GM18873 (cell line): Measurements from ENCODE around the gene ANKRD24.
"Not testable (repeated sequence)": the region's sequence is repeated elsewhere in the genome, so short reads cannot be mapped to it uniquely, and the experiment has no call there.

Experiments used
- ATAC-seq: cut with Tn5 transposase; IDR thresholded peaks from one replicate; pipeline ENCODE4 v1.9.1; 2021; ENCODE audit warnings: mild to moderate bottlenecking, moderate library complexity, moderate number of reproducible peaks; ENCODE audit not compliant: unreplicated experiment, low FRiP score

Gene ANKRD24

DNA sequence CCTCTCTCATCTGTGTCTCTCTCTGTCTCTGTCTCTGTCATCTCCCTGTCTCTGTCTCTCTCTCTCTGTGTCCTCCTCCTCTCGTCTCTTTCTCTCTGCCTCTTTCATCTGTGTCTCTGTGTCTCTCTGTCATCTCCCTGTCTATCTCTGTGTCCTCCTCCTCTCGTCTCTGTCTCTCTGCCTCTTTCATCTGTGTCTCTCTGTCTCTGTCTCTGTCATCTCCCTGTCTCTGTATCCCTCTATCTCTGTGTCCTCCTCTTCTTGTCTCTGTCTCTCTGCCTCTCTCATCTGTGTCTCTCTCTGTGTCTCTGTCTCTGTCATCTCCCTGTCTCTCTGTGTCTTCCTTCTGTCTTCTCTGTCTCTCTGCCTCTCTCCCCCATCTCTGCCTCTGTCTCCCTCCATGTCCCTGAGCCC is 46.3 kb downstream of the ANKRD24 start:
- ATAC-seq = no peak

DNA sequence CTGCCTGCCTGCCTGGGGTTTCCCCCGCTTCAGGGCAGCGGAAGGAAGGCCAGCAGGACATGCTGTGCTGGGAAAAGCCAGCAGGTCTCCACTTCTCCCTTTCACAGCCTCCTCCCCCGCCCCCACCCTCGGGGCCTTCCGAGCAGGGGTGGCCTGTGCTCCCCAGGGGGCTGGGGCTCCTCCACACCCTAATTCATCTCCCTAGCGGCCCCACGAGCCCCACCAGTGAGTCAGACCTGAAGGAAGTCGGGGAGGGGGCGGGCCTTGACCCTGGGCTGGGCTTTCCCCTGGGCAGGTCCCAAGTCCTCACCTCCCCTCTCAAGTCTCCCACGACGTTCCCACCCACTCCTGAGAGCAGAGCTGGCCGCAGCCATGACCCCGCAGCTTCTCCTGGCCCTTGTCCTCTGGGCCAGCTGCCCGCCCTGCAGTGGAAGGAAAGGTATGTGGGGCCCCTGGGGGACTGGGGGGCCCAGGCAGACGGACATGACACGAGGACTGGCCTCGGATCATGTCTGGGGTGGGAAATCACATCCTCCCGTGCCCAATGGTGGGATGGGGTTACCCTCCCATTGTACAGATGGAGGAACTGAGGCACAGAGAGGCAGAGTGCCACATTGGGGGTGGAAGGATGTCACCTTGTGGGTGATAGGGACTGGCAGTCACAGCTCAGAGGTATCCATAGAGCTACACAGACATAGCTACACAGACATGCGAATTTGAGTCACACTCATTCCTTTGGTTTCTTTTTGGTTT is 46.9 kb downstream of the ANKRD24 start, which contains the start of gene EBI3:
Gene EBI3 (plus strand): TSS at position 345 of the 753 bp plus-strand sequence. CDS start 28 bp downstream, at position 373.
- peak; percentile 51 for ATAC-seq

DNA sequence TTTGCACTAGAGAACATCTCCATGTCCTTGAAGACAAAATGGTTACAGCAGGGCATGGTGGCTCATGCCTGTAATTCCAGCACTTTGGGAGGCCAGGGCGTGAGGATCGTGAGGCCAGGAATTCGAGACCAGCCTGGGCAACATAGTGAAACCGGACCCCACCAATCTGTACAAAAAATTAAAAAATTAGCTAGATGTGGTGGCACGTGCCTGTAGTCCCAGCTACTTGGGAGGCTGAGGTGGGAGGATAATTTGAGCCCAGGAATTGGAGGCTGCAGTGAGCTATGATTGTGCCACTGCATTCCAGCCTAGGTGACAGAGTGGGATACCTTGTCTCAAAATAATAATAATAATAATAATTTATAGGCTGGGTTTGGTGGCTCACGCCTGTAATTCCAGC is 47.7 kb downstream of the ANKRD24 start:
- ATAC-seq = not testable (repeated sequence)

DNA sequence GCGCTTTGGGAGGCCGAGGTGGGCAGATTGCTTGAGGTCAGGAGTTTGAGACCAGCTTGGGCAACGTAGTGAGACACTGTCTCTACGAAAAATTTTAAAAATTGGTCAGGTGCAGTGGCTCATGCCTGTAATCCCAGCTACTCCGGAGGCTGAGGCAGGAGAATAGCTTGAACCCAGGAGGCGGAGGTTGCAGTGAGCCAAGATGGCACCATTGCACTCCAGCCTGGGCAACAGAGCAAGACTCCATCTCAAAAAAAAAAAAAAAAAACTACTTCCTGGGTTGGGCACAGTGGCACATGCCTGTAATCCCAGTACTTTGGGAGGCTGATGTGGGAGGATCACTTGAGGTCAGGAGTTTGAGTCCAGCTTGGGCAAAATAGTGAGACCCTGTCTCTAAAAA is 49.0 kb downstream of the ANKRD24 start:
- not testable (repeated sequence) for ATAC-seq

DNA sequence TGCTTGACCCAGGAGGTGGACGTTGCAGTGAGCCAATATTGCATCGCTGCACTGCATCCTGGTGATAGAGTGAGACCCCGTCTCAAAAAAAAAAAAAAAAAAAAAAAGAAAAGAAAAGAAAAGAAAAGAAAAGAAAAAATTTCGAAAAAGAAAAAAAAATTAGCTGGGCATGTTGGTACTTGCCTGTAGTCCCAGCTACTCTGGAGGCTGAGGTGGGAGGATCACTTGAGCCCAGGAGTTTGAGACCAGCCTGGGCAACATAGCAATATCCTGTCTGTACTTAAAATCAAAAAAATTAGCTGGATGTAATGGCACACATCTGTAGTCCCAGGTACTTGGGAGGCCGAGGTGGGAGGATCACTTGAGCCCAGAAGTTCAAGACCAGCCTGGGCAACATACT is 49.6 kb downstream of the ANKRD24 start:
- ATAC-seq = not testable (repeated sequence)

DNA sequence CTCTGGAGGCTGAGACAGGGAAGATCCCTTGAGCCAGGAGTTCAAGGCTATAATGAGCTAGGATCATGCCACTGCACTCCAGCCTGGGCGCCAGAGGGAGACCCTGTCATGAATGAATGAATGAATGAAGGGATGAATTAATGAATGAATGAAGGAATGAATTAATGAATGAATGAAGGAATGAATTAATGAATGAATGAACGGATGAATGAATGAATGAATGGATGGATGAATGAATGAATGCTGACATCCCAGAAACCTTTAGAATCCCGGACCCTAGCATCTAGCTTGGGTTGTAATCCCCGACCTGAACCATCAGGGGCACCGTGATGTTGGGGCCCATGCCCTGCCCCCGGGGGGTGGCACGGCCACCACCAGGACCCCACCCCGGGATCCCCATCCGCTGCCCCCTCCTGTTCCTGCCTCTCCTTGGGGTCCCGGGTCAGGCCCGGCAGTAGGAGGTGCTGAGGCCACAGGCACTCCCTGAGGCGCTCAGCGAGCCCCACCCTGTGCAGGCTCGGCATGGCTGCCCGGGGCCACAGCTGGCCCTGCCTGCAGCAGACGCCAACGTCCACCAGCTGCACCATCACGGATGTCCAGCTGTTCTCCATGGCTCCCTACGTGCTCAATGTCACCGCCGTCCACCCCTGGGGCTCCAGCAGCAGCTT is 50.3 kb downstream of the ANKRD24 start:
- ATAC-seq = no peak

DNA sequence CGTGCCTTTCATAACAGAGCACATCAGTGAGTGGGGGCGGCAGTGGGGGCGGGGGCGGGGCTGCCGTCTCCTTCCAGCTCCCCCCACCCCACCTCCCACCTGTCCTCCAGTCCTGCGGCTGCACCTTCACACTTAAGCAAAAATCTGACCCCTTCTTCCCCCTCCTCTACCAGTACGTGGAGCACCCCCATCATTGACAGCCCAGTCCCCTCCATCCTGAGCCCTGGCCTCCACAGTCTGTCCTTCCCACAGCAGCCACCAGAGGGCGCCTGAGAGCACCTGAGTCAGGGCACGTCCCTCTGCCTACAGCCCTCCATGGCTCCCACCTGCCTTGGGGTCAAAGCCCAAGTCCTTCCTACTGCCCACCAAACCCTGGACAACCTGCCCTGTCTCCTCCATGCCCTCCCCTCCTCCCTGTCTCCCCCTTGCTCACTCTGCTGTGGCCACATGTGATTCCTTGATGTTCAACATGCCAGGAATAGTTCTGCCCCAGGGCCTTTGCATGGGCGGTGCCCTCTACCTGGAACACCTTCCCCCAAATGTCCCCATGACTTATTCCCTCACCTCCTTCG is 50.9 kb downstream of the ANKRD24 start:
- no peak for ATAC-seq

DNA sequence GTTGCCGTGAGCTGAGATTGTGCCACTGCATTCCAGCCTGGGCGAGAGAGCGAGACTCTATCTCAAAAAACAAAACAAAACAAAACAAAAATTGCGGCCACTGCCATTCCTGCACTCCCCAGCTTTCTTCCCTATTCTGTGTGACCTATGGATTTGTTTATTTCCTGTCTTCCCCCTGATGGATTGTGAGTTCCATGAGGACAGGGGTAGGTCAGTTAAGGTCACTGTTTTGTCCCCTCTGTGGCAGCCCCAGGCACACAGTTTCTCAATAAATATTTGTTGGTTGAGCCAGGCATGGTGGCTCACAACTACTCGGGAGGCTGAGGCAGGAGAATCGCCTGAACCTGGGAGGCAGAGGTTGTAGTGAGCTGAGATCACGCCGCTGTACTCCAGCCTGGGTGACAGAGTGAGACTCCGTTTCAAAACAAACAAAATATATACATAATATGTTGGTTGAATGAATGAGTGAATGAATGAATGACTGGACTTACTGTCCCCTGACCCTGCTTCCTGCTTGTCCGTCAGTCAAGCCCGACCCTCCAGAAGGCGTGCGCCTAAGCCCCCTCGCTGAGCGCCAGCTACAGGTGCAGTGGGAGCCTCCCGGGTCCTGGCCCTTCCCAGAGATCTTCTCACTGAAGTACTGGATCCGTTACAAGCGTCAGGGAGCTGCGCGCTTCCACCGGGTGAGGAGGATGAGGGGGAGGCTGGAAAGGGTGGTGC is 51.8 kb downstream of the ANKRD24 start:
- ATAC-seq = no peak

DNA sequence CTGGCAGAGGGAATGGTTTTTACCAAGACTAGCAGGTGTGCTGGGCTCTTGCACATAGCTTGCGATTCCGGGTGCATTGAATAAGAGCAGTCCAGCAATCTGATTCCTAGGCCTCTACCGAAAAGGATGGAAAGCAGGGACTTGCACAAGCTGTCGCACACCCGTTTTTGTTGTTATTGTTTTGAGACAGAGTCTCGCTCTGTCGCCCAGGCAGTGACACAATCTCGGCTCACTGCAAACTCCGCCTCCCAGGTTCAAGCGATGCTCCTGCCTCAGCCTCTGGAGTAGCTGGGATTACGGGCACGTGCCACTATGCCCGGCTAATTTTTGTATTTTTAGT is 52.3 kb downstream of the ANKRD24 start:
- ATAC-seq = no peak

DNA sequence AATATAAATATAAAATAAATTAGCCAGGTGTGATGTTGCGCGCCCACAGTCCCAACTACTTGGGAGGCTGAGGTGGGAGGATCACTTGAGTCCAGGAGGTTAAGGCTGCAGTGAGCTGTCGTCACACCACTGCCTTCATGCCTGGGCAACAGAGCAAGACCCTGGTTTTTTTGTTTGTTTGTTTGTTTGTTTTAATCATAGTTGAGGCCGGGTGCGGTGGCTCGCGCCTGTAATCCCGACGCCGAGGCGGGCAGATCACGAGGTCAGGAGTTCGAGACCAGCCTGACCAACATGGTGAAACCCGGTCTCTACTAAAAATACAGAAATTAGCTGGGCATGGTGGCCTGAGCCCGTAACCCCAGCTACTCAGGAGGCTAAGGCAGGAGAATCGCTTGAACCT is 55.0 kb downstream of the ANKRD24 start:
- ATAC-seq = not testable (repeated sequence)

DNA sequence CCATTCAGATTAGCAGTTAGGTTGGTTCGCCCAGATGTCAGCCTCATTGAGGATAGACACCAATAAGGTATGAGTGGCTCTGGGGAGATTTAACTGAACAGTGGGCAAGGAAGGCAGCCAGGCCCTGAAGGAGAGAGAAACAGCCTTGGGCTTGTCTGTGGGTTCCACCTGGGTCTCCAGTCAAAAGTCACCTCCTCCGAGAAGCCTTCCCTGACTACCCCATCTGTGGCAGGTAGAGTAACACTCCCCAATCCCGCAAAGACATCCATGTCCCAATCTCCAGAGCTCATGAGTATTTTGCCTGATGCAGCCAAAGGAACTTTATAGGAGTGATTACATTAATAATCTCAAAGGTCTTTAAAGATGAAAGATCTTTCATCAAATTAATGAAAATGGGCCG is 56.3 kb downstream of the ANKRD24 start:
- no peak for ATAC-seq

DNA sequence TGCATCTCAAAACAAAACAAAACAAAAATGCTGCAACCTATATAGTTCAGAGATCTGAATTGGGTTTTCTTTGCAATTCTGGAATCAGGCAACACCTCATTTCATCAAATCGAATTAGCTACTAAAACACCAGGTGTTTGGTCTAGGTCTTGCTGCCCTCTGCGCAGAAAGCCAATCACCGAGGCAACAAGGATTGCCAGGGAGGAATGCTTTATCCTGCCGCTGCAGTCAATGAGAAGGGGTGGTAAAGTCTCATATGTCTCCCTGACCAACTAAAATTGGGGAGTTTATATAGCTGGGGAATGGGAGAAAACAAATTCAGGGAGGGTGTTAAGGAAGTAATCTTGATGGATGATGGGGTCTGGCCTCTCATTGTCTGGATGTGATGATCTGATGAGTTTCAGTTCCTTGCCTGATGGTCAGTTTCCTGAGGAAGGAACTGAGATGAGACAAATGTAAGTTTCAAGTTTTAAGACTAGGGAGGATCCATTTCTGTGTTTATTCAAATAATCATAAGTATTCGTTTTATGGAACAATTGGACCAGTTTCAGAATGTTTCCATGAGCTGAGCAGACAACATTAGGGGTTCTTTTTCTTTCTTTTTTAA is 59.4 kb downstream of the ANKRD24 start:
- ATAC-seq = no peak

DNA sequence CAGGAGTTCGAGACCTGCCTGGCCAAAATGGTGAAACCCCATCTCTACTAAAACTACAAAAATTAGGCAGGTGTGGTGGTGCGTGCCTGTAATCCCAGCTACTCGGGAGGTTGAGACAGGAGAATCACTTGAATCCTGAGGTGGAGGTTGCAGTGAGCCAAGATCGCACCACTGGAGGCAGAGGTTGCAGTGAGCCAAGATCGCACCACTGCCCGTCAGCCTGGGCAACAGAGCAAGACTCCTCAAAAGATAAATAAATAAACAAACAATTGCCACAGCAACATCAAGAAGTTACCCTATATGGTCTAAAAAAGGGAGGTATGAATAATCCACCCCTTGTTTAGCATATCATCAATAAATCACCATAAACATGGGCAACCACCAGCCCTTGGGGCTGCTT is 63.4 kb downstream of the ANKRD24 start:
- ATAC-seq = not testable (repeated sequence)

DNA sequence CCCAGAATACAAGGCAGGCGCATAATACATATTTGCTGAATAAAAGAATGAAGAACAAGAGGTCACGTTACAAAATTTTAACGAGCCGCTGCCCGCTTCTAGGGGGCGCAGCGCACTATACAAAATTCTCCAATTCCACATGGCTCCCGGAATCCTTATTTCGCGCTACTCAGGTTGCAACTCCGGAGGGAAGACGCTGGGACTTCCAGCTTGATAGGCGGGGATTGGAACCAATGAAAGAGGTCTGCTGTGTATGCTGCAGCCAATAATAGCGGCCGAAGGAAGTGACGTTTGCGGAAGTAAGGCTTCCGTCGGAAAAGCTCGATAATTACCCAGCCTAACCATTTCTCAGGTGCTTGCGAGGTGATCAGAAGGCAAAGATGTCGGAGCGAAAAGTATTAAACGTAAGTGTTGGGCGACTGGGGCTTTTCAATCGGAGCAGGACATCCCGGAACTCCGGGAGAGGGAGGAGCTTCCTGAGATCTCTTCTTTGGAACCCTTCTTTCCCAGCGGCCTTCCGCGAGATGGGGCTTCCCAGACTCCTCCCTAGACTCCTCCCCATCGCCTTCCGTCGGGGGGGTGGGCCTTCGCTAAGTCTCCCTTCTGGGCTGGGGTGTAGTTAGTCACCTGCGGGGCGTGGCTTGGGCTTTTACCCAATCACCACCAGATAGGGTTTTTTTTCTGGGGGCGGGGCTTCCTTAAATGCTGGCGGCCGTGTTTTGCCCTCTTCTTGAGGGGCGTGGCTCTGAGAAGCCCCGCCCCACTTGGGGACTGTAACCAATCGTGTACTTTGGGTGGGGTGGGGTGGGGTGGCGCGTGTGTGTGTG is 64.5 kb downstream of the ANKRD24 start, which contains the start of gene YJU2:
Gene YJU2 (plus strand): TSS at position 314 of the 827 bp plus-strand sequence. CDS start 67 bp downstream, at position 381.
- ATAC-seq = peak; percentile 82

DNA sequence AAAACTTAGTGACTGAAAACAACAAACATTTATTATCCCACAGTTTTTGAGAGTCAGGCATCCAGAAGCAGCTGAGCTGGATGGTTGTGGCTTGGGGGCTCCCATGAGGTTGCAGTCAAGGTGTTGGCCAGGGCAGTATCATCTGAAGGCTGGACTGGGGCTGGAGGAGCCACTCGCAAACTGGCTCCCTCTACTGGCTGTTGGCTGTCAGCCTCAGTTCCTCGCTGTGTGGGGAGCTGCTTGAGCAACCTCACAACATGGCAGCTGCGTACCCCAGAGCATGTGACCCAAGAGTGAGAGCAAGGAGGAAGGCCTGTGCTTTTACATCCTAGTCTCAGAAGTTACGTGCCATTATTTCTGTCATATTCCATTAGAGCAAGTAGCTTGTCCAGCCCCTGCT is 74.1 kb downstream of the ANKRD24 start:
- no peak for ATAC-seq

DNA sequence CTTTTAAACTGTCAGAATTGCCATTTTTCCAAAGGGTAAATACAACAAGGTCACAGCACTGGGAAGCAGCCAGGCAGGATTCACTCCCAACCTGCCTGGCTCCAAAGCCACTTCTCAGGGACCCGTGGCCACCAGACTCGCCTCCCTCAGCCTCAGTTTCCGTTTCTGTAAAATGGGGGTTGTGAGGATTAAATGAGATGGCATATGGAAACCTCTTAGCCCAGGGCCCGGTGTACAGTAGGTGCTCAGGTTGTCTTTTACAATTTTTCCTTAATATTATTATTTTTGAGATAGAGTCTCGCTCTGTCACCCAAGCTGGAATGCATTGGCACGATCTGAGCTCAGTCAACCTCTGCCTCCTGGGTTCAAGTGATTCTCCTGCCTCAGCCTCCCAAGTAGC is 74.5 kb downstream of the ANKRD24 start:
- ATAC-seq = no peak

DNA sequence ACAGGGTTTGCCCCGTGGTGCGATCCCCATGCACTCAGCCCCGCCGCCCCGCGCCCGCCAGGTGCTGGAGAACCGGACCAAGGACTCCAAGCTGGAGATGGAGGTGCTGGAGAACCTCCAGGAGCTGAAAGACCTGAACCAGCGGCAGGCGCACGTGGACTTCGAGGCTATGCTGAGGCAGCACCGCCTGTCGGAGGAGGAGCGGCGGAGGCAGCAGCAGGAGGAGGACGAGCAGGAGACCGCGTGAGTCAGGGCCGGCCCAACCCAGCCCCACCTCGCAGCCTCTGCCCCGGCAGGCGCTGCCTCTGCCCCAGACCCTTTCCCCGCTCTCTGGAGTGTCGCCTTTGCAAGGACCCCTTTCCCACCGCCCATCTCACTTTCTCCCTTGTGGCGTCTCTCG is 75.7 kb downstream of the ANKRD24 start:
- no peak for ATAC-seq

DNA sequence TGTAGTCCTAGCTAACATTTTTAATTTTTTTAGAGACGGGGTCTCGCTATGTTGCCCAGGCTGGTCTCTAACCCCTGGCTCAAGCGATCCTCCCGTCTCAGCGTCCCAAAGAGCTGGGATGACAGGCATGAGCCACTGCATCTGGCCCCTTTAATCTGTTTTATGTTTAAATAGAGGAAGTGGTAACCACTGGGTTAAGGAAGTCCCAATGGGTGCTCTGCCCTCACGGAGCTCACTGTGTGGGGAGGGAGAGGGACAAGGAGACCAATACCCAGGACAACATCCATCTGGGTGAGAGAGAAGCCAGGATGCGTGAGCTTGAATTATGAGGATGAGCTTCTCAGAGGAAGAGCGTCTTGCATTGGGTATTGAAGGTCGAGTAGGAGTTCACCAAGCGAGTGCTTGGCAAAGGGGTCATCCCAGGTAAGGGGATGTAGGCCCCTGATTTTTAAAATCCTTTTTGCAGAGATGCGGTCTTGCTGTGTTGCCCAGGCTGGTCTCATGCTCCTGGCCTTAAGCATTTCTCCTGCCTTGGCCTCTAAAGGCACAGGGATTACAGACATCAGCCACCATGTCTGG is 78.2 kb downstream of the ANKRD24 start:
- no peak for ATAC-seq

DNA sequence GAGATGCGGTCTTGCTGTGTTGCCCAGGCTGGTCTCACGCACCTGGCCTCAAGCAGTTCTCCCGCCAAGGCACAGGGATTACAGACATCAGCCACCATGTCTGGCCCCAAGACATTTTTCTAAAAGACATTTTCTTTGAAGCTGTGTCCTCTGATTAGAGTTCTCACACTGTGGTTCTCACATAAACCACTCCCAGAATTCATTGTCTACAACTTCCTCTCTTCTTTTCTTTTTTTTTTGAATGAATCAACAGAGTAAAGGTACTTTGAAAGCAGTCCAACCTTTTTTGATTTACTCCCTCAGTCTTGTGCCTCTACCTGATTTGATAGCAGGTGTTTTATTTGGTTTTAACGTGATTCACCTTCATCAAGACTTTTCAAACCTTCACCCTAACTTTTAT is 82.3 kb downstream of the ANKRD24 start:
- ATAC-seq = no peak
